IPS-NIHi7 (cell line): ENCODE measurements around the gene C12orf50.
"Not testable (repeated sequence)": the region's sequence is repeated elsewhere in the genome, so short reads cannot be mapped to it uniquely, and the experiment has no call there.

Experiments used
- DNase-seq: peaks from one replicate; pipeline ENCODE4 v3.0.0; 2012; ENCODE audit warnings: mixed read lengths; ENCODE audit errors: extremely low spot score

Gene C12orf50

GRCh38 chr12:88029093-88029665 lies at the start of gene C12orf50:
Gene C12orf50 (minus strand): TSS chr12:88029401. CDS start chr12:88026962, 2,439 bp downstream.
- DNase-seq = no peak

GRCh38 chr12:88067301-88067700 lies 38.1 kb upstream of the C12orf50 start:
- no peak for DNase-seq

GRCh38 chr12:88063375-88063774 lies 34.2 kb upstream of the C12orf50 start:
- no peak for DNase-seq

GRCh38 chr12:88062474-88062873 lies 33.3 kb upstream of the C12orf50 start:
- DNase-seq = no peak

- DNase-seq = no peak
Measured at GRCh38 chr12:88058719-88059077, 29.5 kb upstream of the C12orf50 start.

GRCh38 chr12:88057994-88058718 lies 29.0 kb upstream of the C12orf50 start:
- no peak for DNase-seq

GRCh38 chr12:88056571-88056970 lies 27.4 kb upstream of the C12orf50 start:
- DNase-seq = no peak

- DNase-seq = peak; percentile 34
Measured at GRCh38 chr12:88052686-88053085, 23.5 kb upstream of the C12orf50 start.

- DNase-seq = no peak
Measured at GRCh38 chr12:88044035-88044434, 14.8 kb upstream of the C12orf50 start.

GRCh38 chr12:88037770-88038169 lies 8.6 kb upstream of the C12orf50 start:
- DNase-seq = no peak

GRCh38 chr12:88036353-88036965 lies 7.3 kb upstream of the C12orf50 start:
- DNase-seq = no peak

- DNase-seq = no peak
Measured at GRCh38 chr12:88035907-88036289, 6.7 kb upstream of the C12orf50 start.

- DNase-seq = peak; percentile 89
Measured at GRCh38 chr12:88035271-88035906, 6.2 kb upstream of the C12orf50 start.

- DNase-seq = not testable (repeated sequence)
Measured at GRCh38 chr12:88031161-88031560, 2.0 kb upstream of the C12orf50 start.

GRCh38 chr12:88026196-88026595 lies 3.0 kb downstream of the C12orf50 start:
- no peak for DNase-seq

GRCh38 chr12:88017964-88018363 lies 11.2 kb downstream of the C12orf50 start:
- DNase-seq = no peak

GRCh38 chr12:88015825-88016224 lies 13.4 kb downstream of the C12orf50 start:
- no peak for DNase-seq

GRCh38 chr12:88011755-88012154 lies 17.4 kb downstream of the C12orf50 start:
- DNase-seq = no peak

- no peak for DNase-seq
Measured at GRCh38 chr12:88006351-88006750, 22.9 kb downstream of the C12orf50 start.

GRCh38 chr12:88001327-88001726 lies 27.9 kb downstream of the C12orf50 start:
- DNase-seq = no peak

GRCh38 chr12:87995581-87996178 lies 33.5 kb downstream of the C12orf50 start:
- peak; percentile 69 for DNase-seq

GRCh38 chr12:87991483-87991882 lies 37.7 kb downstream of the C12orf50 start:
- no peak for DNase-seq
